GM18507 (cell line): ENCODE data around the gene PCBD1.
"Not testable (repeated sequence)": the region's sequence is repeated elsewhere in the genome, so short reads cannot be mapped to it uniquely, and the experiment has no call there.

Source experiments
- DNase-seq: peaks from one replicate; pipeline ENCODE4 v3.0.0; 2011; ENCODE audit warnings: low read depth; ENCODE audit not compliant: insufficient read length; ENCODE audit errors: extremely low spot score
- FAIRE-seq: peaks from 2 replicates; lab custom pipeline; 2011; peaks lifted over from hg19 to GRCh38; lab: Jason Lieb, UNC

Gene PCBD1

GRCh38 chr10:70887804-70888800 lies at the start of gene PCBD1:
PCBD1 (minus strand) TSS chr10:70888565; CDS start chr10:70888533, 32 bp downstream.
- peak; percentile 75 for DNase-seq
- peak; percentile 65 for FAIRE-seq

- FAIRE-seq, result no peak
- DNase-seq, result no peak
Observed at GRCh38 chr10:70937661-70938060, 49.3 kb upstream of the PCBD1 start.

DNA sequence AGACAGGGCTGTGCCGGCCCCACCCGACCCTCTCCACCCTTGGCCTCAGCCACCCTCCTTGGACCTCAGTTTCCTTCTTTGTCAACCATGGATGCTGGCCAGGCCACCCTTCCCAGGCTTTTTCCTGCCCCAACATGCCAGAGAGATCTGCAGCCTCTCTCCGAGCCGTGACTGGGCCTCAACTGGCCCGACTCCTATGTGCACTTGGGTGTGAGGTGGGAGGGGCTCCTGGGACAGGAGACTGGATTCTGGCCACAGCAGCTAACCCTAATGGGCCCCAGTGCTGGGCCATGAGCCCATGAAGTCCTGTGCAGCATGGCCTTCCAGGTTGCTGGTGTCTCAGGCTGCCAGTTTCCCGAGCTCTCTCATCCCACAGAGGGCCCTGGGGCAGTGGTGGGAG lies 47.7 kb upstream of the PCBD1 start:
- FAIRE-seq (no peak), DNase-seq (no peak)

DNA sequence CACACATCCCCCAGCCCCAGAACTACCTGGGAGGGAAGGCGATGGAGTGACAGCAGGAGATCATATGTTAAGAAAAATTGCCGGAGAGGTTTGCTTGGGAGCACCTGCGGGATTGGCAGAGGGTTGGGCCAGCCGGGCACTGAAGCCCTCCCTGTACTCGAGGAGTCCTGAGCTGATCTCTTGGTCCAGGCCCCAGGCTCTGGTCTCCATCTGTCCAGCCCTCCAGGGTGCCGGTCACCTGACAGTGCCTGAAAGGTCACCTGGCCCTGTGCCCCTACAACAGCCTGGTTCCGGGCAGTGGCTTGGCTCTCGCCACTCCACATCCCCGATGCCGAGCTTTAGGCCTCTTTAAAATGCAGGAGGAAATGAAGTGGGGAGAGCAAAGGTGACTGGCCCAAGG lies 47.3 kb upstream of the PCBD1 start:
- FAIRE-seq (no peak), DNase-seq (no peak)

- FAIRE-seq (no peak), DNase-seq (no peak)
Observed at GRCh38 chr10:70935125-70935625, 46.8 kb upstream of the PCBD1 start.

GRCh38 chr10:70934701-70935100 lies 46.3 kb upstream of the PCBD1 start:
- FAIRE-seq (no peak), DNase-seq (no peak)

GRCh38 chr10:70932392-70933196 lies 44.2 kb upstream of the PCBD1 start:
- DNase-seq (no peak), FAIRE-seq (no peak)

DNA sequence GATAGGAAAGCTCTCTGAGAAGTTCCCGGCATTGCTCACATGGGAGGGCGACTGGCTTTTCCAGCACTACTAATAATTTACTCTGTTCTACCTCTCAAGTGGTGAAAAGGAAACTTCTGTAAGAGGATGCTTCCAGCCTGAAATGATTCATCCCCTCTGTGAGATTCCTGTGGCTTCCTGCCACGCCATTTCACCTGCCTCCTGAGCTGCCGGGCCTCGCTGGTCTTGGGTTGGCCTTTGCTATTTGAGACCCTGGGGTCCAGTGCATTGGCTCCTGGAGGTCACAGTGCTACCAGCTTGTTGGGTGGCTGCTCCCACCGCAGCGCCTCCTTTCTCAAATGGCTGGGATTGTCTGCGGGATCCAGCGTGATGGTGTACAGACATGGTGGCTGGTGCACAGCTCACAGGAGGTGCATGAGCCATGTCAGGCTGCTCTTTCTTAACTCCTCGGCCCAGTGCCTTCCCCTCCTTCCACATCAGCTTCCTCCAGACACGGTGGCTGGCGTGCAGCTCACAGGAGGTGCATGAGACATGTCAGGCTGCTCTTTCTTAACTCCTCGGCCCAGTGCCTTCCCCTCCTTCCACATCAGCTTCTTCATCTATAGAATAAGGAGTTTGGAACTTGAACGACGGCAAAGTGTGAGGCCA lies 42.9 kb upstream of the PCBD1 start:
- FAIRE-seq (no peak), DNase-seq (no peak)

GRCh38 chr10:70930263-70931000 lies 42.1 kb upstream of the PCBD1 start:
- FAIRE-seq (no peak), DNase-seq (no peak)

GRCh38 chr10:70928140-70928539 lies 39.8 kb upstream of the PCBD1 start:
- DNase-seq, result no peak
- FAIRE-seq, result no peak

GRCh38 chr10:70927189-70927943 lies 39.0 kb upstream of the PCBD1 start:
- DNase-seq (no peak), FAIRE-seq (no peak)

GRCh38 chr10:70926226-70927000 lies 38.0 kb upstream of the PCBD1 start:
- no peak for DNase-seq
- FAIRE-seq, result no peak

GRCh38 chr10:70925377-70926225 lies 37.2 kb upstream of the PCBD1 start:
- FAIRE-seq, result peak; percentile 53
- peak; percentile 38 for DNase-seq

GRCh38 chr10:70923696-70924095 lies 35.3 kb upstream of the PCBD1 start:
- FAIRE-seq, result no peak
- no peak for DNase-seq

DNA sequence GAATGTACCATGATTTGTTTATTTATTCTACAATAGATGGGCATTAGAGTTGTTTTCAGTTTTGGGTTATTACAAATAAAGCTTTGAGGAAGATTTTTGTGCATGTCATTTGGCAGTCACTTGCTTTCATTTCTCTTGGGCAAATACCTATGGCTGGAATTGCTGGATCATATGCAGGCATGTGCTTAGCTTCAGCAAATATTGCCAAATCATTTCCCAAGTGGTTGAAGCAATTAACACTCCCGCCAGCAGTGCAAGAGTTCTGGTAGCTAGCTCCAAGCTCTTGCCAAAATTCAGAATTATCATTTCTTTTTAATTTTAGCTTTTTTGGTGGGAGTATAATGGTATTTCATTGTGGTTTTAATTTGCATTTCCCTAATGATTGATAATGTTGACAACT lies 32.9 kb upstream of the PCBD1 start:
- no peak for FAIRE-seq

DNA sequence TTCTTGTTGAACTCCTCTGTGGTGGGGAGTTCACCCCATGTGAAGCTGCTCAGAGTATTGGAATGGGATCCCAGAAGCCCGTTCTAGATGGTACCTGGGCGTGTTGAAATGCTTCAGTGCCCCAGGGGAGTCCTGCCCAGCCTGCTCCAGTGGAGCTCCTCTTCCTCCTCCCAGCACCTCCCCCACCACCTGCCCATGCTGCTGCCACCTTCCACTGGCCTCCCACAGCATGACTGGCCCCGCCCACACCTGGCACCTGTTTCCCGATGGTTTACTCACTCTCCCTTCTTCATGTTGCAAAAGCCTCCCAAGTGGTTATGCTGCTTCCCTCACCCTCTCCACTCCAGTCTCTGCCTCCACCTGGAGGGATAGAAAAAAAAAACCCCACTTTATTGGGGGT lies 32.2 kb upstream of the PCBD1 start:
- FAIRE-seq, result no peak
- DNase-seq, result no peak

More for the DNA sequence above, 32.9 kb upstream of the PCBD1 start:
- no peak for DNase-seq

- DNase-seq, FAIRE-seq: not testable (repeated sequence)
Observed at GRCh38 chr10:70919906-70920305, 31.5 kb upstream of the PCBD1 start.
